Fibroblast of mammary gland (primary cell): ENCODE data around the gene SLC7A8.
"Not testable (repeated sequence)": the region's sequence is repeated elsewhere in the genome, so short reads cannot be mapped to it uniquely, and the experiment has no call there.

Experiments used
- DNase-seq: peaks from one replicate; pipeline ENCODE4 v3.0.0-alpha.2; 2010; ENCODE audit warnings: low read depth
- H3K4me3 ChIP-seq: 2 replicates; pipeline ENCODE4 v1.5.1; 2011; ENCODE audit warnings: low read depth, mild to moderate bottlenecking, low read length, moderate library complexity; ENCODE audit not compliant: control insufficient read depth
- CTCF ChIP-seq: conservative IDR thresholded peaks from 2 replicates; pipeline ENCODE4 v1.5.1; 2011; ENCODE audit warnings: low read depth, low read length, inconsistent platforms; ENCODE audit not compliant: control insufficient read depth, insufficient read depth

SLC7A8 gene

DNA sequence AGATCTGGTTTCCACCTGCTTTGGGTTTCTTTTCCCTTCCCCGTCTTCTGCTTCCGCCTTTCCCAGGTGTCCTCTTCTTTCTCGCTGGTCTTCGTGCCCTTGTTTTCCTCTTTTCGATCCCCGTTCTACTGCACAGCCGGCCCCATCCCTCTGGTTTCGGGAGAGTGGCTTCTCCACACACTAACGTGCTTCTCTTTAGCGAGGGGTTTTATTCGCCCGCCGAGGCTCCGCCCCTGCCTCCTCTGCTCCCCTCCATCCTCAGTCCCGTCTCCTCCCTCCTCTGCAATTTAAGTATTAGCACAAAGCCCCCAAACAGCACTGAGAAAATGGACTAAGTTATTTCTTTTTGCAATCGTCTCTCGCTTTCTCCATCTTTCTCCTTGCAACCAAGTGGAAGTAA is at the start of gene SLC7A8:
Gene SLC7A8, minus strand, starts transcription at position 182 of the 400 bp plus-strand sequence. CDS start 746 bp downstream, outside the sequence.
- peak within 1 kb of the TSS; percentile 47 for H3K4me3 ChIP-seq
- no peak for DNase-seq
- no peak for TF ChIP-seq CTCF

DNA sequence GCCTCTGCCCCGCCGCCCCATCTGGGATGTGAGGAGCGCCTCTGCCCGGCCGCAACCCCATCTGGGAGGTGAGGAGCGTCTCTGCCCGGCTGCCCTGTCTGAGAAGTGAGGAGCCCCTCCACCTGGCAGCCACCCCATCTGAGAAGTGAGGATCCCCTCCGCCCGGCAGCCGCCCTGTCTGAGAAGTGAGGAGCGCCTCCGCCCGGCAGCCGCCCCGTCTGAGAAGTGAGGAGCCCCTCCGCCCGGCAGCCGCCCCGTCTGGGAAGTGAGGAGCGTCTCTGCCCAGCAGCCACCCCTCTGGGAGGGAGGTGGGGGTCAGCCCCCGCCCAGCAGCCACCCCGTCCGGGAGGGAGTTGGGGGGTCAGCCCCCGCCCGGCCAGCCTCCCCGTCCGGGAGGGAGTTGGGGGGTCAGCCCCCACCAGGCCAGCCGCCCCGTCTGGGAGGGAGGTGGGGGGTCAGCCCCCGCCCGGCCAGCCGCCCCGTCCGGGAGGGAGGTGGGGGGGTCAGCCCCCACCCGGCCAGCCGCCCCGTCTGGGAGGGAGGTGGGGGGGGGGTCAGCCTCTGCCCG is 48.9 kb upstream of the SLC7A8 start:
- not testable (repeated sequence) for DNase-seq, H3K4me3 ChIP-seq

DNA sequence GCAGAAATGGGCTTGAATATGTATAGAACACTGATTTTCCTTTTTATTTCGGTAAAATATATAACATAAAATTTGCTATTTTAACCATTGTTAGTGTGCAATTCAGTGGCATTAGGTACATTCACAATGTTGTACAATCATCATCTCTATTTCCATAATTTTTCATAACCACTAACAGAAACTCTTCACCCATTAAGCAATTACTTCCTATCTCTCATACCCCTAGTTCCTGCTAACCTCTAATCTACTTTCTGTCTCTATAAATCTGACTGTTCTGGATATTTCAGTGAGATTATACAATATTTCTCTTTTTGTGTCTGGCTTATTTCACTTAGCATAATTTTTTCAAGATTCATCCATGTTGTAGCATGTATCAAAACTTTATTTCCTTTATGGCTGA is 45.4 kb upstream of the SLC7A8 start:
- TF ChIP-seq CTCF, result no peak
- no peak overlapping the region for H3K4me3 ChIP-seq
- no peak for DNase-seq

GRCh38 chr14:23227566-23227965 is 44.1 kb upstream of the SLC7A8 start:
- H3K4me3 ChIP-seq, result no peak overlapping the region
- no peak for DNase-seq
- TF ChIP-seq CTCF, result no peak

DNA sequence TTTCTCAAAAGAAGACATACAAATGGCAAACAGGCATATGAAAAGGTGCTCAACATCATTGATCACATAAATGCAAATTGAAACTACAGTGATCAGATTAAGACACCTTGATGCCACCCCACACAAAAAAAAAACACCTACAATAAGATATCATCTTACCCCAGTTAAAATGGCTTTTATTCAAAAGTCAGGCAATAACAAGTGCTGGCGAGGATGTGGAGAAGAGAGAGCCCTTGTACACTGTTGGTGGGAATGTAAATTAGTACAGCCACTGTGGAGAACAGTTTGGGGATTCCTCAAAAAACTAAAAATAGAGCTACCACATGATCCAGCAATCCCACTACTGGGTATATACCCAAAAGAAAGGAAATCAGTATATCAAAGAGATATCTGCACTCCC is 41.5 kb upstream of the SLC7A8 start:
- DNase-seq, H3K4me3 ChIP-seq: not testable (repeated sequence)

GRCh38 chr14:23219075-23219474 is 35.6 kb upstream of the SLC7A8 start:
- DNase-seq, result no peak
- no peak for TF ChIP-seq CTCF
- H3K4me3 ChIP-seq, result no peak overlapping the region

GRCh38 chr14:23217032-23218020 is 33.9 kb upstream of the SLC7A8 start:
- TF ChIP-seq CTCF, result no peak
- no peak overlapping the region for H3K4me3 ChIP-seq
- no peak for DNase-seq
